A549 (cell line): ENCODE measurements around the gene GAS5. TPM values are rescaled to one million over a fixed set of nuclear protein-coding genes. Genes with fewer than 3 reads are reported as not detected.

ENCODE experiments used
- ATAC-seq, 2 experiments: fragments of 200-7000 bp in 1 of 2; fragments of >200 bp in 1 of 2; cut with Nextera tagmentation in 1 of 2; cut with Tn5 transposase in 1 of 2; 3 replicates each; pipeline versions ENCODE4 v1.8.0 to v1.9.1; 2018 to 2020; ENCODE audit warnings: mild to moderate bottlenecking in 1 of 2, moderate library complexity in 1 of 2
- CTCF ChIA-PET: fragments of 300-600 bp; sonication (Branson Sonifier 250); formaldehyde crosslinking; extraction: SDS; loops from one replicate; lab custom pipeline; 2021; ENCODE audit warnings: antibody characterized with exemption, inconsistent platforms; lab: Yijun Ruan, JAX
- POLR2A ChIA-PET: fragments of 350-600 bp; formaldehyde crosslinking; extraction: SDS; loops from one replicate; lab custom pipeline; 2021; ENCODE audit warnings: antibody characterized with exemption, inconsistent platforms; lab: Yijun Ruan, JAX
- DNase-seq, 2 experiments: peaks; one replicate each; pipeline versions ENCODE4 v3.0.0 to v3.0.0-alpha.2; 2011 to 2016; ENCODE audit warnings: low read depth in 1 of 2, low spot score in 1 of 2
- FAIRE-seq: peaks from 2 replicates; lab custom pipeline; 2011; peaks lifted over from hg19 to GRCh38; lab: Jason Lieb, UNC
- H3K27ac ChIP-seq, 2 experiments: fragments of >200 bp; sonication (Bioruptor Twin); formaldehyde crosslinking; 3 replicates each; pipeline ENCODE4 v1.5.1; 2016 to 2017
- H3K4me1 ChIP-seq: fragments of >200 bp; sonication (Bioruptor Twin); formaldehyde crosslinking; 3 replicates; pipeline ENCODE4 v1.6.1; 2016
- H3K4me2 ChIP-seq: fragments of >200 bp; sonication (Bioruptor Twin); formaldehyde crosslinking; 3 replicates; pipeline ENCODE4 v1.6.1; 2016
- H3K4me3 ChIP-seq: fragments of >200 bp; sonication (Bioruptor Twin); formaldehyde crosslinking; 3 replicates; pipeline ENCODE4 v1.5.1; 2016
- H3K9me3 ChIP-seq: fragments of >200 bp; sonication (Bioruptor Twin); formaldehyde crosslinking; 3 replicates; pipeline ENCODE4 v1.6.1; 2016
- CEBPB ChIP-seq, 2 experiments: fragments of >200 bp in 1 of 2; sonication (Bioruptor Twin) in 1 of 2; formaldehyde crosslinking in 1 of 2; IDR thresholded peaks; 2 replicates each; pipeline ENCODE4 v1.6.1; 2012 to 2016
- ESRRA ChIP-seq: fragments of 150-350 bp; IDR thresholded peaks from 2 replicates; pipeline ENCODE4 v1.6.1; 2014; ENCODE audit warnings: mild to moderate bottlenecking, low read length, borderline replicate concordance
- GATA3 ChIP-seq: IDR thresholded peaks from 2 replicates; pipeline ENCODE4 v1.6.1; 2012; ENCODE audit warnings: borderline replicate concordance
- NR3C1 ChIP-seq: fragments of >200 bp; sonication (Bioruptor Twin); formaldehyde crosslinking; IDR thresholded peaks from 3 replicates; pipeline ENCODE4 v1.6.1; 2017
- WGBS: methylation state at CpG from one replicate; pipeline ENCODE4 v1.1.6; 2017; ENCODE audit errors: missing lambda C conversion rate; 5-methylcytosine and 5-hydroxymethylcytosine counted together
- polyA plus RNA-seq, 4 experiments: library from polyadenylated mRNA; depleted of rRNA in 3 of 4; stranded (reverse); fragments of >200 nt; fragmentation: RNase III in 1 of 4; extraction: RNeasy Plus Mini Kit Qiagen cat#74134 plus additional on column Dnase treatment in 1 of 4; gene quantifications; 2 replicates in 3 of 4; 3 replicates in 1 of 4; pipeline ENCODE4 v1.2.3, GENCODE V29; 2011 to 2017

Gene GAS5
- polyA plus RNA-seq, 2 of the 4 experiments (the other 2 are of a cell fraction) = 376 to 1,735 TPM

- no peak for TF ChIP-seq CEBPB (IDR thresholded peaks at IDR 0.05)
- TF ChIP-seq ESRRA = no peak
- TF ChIP-seq NR3C1 = no peak
- TF ChIP-seq GATA3 = no peak
- no peak for FAIRE-seq
- WGBS = 80% methylated on average over 1 of the region's 1 CpG
- DNase-seq = no peak
- Histone ChIP-seq H3K4me1 (peaks cover 8% of the 10 kb centered on the region; the same call in 1 of the 3 replicates), H3K27ac (no peak overlapping the region), H3K9me3 (peaks cover 3% of the 10 kb centered on the region; the same call in 1 of the 3 replicates), H3K4me2 (no peak overlapping the region), H3K4me3 (no peak overlapping the region)
- CTCF ChIA-PET = interaction anchor here (1.1 to 2.1 kb wide), 3 partner anchors 13 to 1073 kb away, joined by 4 to 11 read pairs (median 9); no protein-coding TSS in a partner anchor
- POLR2A ChIA-PET = no interaction called here
- no peak for ATAC-seq
These were observed 49.3 kb downstream of the GAS5 start for GRCh38 chr1:173818459-173818858.

Other genes with a start within 250 kb of the GAS5 start
- not detected in 2 replicates for gene TEX50, start 232.7 kb downstream of the GAS5 start, polyA plus RNA-seq (2011; rRNA removed)
- gene TEX50, start 232.7 kb downstream of the GAS5 start, polyA plus RNA-seq (2017; fragmentation: RNase III; extraction: RNeasy Plus Mini Kit Qiagen cat#74134 plus additional on column Dnase treatment) = not detected in 3 replicates
- 0.27 and 0.30 TPM in 2 replicates for gene ANKRD45, start 198.1 kb downstream of the GAS5 start, polyA plus RNA-seq (2011; rRNA removed)
- gene ANKRD45, start 198.1 kb downstream of the GAS5 start, polyA plus RNA-seq (2017; fragmentation: RNase III; extraction: RNeasy Plus Mini Kit Qiagen cat#74134 plus additional on column Dnase treatment) = 0.14 to 0.18 TPM (median 0.15 TPM) in 3 replicates
- 15.8 and 16.9 TPM in 2 replicates for gene KLHL20, start 153.0 kb downstream of the GAS5 start, polyA plus RNA-seq (2011; rRNA removed)
- 11.4 to 12.5 TPM (median 12.0 TPM) in 3 replicates for gene KLHL20, start 153.0 kb downstream of the GAS5 start, polyA plus RNA-seq (2017; fragmentation: RNase III; extraction: RNeasy Plus Mini Kit Qiagen cat#74134 plus additional on column Dnase treatment)
- 67.0 and 70.4 TPM in 2 replicates for gene DARS2, start 43.3 kb downstream of the GAS5 start, polyA plus RNA-seq (2011; rRNA removed)
- gene DARS2, start 43.3 kb downstream of the GAS5 start, polyA plus RNA-seq (2017; fragmentation: RNase III; extraction: RNeasy Plus Mini Kit Qiagen cat#74134 plus additional on column Dnase treatment) = 42.9 to 43.3 TPM (median 43.1 TPM) in 3 replicates
- gene CENPL, start 43.1 kb downstream of the GAS5 start, polyA plus RNA-seq (2011; rRNA removed) = 15.6 and 20.2 TPM in 2 replicates
- 10.8 to 12.5 TPM (median 11.3 TPM) in 3 replicates for gene CENPL, start 43.1 kb downstream of the GAS5 start, polyA plus RNA-seq (2017; fragmentation: RNase III; extraction: RNeasy Plus Mini Kit Qiagen cat#74134 plus additional on column Dnase treatment)
- gene ZBTB37, start 391 bp upstream of the GAS5 start, polyA plus RNA-seq (2011; rRNA removed) = 3.0 TPM in 2 replicates
- gene ZBTB37, start 391 bp upstream of the GAS5 start, polyA plus RNA-seq (2017; fragmentation: RNase III; extraction: RNeasy Plus Mini Kit Qiagen cat#74134 plus additional on column Dnase treatment) = 1.0 to 1.3 TPM (median 1.1 TPM) in 3 replicates
- gene SERPINC1, start 49.3 kb upstream of the GAS5 start, polyA plus RNA-seq (2011; rRNA removed) = 0.13 and 0.15 TPM in 2 replicates
- 0.05 to 0.13 TPM (median 0.05 TPM) in 3 replicates for gene SERPINC1, start 49.3 kb upstream of the GAS5 start, polyA plus RNA-seq (2017; fragmentation: RNase III; extraction: RNeasy Plus Mini Kit Qiagen cat#74134 plus additional on column Dnase treatment)
- gene RC3H1, start 154.4 kb upstream of the GAS5 start, polyA plus RNA-seq (2011; rRNA removed) = 12.7 and 17.3 TPM in 2 replicates
- 4.0 TPM in 3 replicates for gene RC3H1, start 154.4 kb upstream of the GAS5 start, polyA plus RNA-seq (2017; fragmentation: RNase III; extraction: RNeasy Plus Mini Kit Qiagen cat#74134 plus additional on column Dnase treatment)